Mammary epithelial cell (primary cell): ENCODE data around the gene TMTC4.

Experiments
- EZH2 ChIP-seq: IDR thresholded peaks from 2 replicates; pipeline ENCODE4 v1.6.1; 2012; ENCODE audit warnings: low read length, inconsistent platforms, borderline replicate concordance
- TF ChIP-seq, protein P1 (sequence below), 2 donors: IDR thresholded peaks in 1 of 2; conservative IDR thresholded peaks in 1 of 2; 2 replicates each; pipeline ENCODE4 v1.5.1; 2011 to 2012; ENCODE audit warnings: inconsistent platforms in 2 of 2, low read length in 2 of 2, mild to moderate bottlenecking in 2 of 2, control low read depth in 1 of 2, low read depth in 1 of 2; ENCODE audit not compliant: insufficient read depth in 1 of 2; ENCODE audit errors: extremely low read depth in 1 of 2

DNA sequence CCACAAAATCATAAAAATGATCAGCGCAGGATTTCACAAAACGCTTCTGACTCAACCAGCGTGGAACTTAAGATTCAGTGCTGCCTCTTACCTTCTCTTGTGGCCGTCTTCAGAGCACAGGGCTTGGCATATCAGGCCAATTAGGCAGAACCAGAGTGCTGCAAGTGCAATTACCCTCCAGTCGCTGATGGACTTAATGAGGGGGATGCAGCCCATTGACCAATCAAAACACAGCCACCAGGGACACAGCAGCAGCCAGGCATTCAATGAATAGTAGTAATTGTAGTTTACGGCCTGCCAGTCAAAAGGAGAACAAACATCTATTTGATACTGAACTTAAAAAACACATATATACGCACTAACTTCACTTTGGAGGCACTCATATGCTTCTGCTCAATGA lies 38.2 kb downstream of the TMTC4 start:
- TF ChIP-seq, protein P1, sequence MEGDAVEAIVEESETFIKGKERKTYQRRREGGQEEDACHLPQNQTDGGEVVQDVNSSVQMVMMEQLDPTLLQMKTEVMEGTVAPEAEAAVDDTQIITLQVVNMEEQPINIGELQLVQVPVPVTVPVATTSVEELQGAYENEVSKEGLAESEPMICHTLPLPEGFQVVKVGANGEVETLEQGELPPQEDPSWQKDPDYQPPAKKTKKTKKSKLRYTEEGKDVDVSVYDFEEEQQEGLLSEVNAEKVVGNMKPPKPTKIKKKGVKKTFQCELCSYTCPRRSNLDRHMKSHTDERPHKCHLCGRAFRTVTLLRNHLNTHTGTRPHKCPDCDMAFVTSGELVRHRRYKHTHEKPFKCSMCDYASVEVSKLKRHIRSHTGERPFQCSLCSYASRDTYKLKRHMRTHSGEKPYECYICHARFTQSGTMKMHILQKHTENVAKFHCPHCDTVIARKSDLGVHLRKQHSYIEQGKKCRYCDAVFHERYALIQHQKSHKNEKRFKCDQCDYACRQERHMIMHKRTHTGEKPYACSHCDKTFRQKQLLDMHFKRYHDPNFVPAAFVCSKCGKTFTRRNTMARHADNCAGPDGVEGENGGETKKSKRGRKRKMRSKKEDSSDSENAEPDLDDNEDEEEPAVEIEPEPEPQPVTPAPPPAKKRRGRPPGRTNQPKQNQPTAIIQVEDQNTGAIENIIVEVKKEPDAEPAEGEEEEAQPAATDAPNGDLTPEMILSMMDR (conservative IDR thresholded peaks at IDR 0.05 in 1 of 2, IDR thresholded peaks at IDR 0.05 in 1 of 2; ENCODE audit: extremely low read depth in 1 of 2, insufficient read depth in 1 of 2, low read depth in 1 of 2, low read length in 2 of 2) = no peak
- no peak for TF ChIP-seq EZH2
